Stimulated activated CD4-positive, alpha-beta T cell treated with anti-CD3 and anti-CD28 coated beads, Interleukin-1b, Interleukin-23, amount 100 ng/mL, for 24 hours (primary cell): ENCODE data around the gene SAA2.
"Not testable (repeated sequence)": the region's sequence is repeated elsewhere in the genome, so short reads cannot be mapped to it uniquely, and the experiment has no call there.

Experiments
- DNase-seq, 4 experiments: peaks; one replicate each; pipeline ENCODE4 v3.0.0-alpha.2; 2020; ENCODE audit warnings: low read depth in 4 of 4, low spot score in 1 of 4

Gene SAA2

GRCh38 chr11:18248561-18248960 lies at the start of gene SAA2:
Gene SAA2 (minus strand): TSS chr11:18248668. CDS start chr11:18248011, 657 bp downstream.
- no peak for DNase-seq

GRCh38 chr11:18295316-18295715 lies 46.8 kb upstream of the SAA2 start:
- no peak for DNase-seq

DNA sequence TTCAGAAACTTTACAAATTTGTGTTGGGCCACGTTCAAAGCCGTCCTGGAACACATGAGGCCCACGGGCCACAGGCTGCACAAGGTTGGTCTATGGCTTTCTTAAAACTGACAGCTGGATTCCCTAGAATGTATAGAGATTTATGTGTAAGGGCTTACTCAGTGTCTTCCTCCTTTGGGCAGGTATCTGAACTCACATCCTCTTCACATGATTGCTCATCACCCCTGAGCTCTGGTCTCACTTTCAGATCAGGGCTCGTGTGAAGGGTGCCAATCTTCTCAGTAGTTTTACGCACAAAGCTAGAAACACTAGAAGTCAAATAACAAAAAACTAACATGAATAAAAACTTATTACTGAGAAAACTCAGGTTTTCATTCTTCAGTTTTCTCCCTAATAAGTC lies 46.4 kb upstream of the SAA2 start:
- DNase-seq: no peak

- no peak for DNase-seq
These were observed 40.4 kb upstream of the SAA2 start for GRCh38 chr11:18288911-18289310.

DNA sequence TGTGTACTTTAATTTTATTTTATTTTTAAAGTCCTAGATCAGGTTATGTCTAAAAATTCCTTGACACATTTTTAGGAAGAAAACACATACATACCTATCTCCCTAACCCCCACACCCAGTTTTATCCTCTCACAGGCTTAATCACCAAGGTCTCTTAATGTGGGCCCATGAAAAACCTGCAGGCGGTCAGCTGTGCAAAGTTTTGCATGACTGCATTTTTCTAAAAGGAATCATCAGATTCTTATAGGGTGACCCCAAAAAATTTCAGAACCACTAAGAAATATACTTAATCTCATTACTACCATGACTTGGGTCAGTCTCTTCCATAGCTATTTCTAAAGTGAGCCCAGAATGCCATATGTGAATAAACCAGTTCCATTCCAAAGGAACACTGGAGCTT lies 37.4 kb upstream of the SAA2 start:
- DNase-seq: no peak

- DNase-seq: no peak
These were observed 34.2 kb upstream of the SAA2 start for GRCh38 chr11:18282626-18283025.

GRCh38 chr11:18280438-18281045 lies 32.1 kb upstream of the SAA2 start:
- DNase-seq: no peak

DNA sequence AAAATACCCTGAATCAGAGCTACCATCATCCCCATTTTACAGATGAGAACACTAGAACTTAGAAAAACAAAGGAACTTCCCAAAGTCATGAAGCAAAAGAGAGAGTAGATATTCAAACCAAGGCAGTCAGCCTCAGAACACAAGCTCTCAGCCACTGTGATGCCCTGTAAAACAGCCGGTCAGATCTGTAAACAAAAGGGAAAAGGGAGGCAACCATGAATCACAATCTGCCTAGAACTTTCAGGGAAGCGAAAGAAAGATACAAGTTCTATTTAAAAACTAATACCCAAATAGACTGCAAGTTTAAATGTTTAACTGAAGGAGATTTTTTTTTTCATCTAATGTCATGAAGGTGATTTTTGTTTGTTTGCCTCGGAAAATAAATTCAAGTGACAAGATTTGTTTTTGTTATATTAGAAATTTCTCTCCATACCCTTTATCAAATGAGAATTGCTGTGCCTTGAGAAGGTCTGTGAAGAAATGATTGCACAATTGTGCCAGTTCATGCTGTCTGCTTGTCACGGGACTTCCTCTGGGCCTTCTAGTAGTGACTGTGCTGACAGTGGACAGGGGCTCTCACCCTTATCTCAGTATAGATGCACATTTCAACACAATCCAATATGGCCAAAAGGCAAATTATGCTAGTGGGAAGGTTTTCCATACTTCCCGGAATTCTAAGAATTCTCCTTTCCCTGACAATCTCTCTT lies 29.2 kb upstream of the SAA2 start:
- DNase-seq: no peak

- no peak for DNase-seq
These were observed 22.7 kb upstream of the SAA2 start for GRCh38 chr11:18271206-18271605.

DNA sequence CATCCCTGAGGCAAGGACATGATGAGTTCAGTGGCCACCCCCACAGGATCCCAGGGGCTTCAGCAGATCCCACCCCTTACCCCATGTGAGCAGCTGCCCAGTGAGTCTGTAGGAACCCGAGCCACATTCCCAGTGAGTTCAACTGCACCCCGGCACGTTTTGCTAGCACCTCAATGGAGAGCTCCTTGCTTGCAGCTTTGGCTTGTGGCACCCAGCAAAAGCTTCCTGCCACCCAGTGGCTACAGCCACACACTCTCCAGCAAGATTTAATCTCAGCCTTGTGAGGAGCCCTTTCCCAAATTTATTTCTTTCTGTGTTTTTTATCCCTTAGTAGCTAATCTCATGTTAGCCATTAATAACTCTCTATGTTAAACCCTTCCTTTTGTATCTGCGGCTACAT lies 21.6 kb upstream of the SAA2 start:
- no peak for DNase-seq

DNA sequence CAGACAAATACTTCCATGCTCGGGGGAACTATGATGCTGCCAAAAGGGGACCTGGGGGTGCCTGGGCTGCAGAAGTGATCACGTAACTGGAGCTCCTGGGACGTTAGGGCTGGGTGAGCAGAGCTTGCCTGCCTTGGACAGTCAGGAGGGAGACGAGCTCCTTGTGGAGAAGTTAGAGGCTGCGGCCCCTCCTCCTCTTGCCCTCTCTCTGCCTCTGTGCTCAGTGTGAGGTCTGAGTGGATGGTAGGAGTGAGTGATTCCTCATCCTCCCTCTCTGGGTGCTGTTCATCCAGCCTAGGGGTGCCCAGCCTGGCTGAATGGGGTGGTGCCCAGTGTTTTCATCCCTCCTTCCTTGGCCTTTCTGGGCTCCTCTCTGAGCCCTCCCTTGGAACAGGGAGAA lies 20.8 kb upstream of the SAA2 start:
- not testable (repeated sequence) for DNase-seq

DNA sequence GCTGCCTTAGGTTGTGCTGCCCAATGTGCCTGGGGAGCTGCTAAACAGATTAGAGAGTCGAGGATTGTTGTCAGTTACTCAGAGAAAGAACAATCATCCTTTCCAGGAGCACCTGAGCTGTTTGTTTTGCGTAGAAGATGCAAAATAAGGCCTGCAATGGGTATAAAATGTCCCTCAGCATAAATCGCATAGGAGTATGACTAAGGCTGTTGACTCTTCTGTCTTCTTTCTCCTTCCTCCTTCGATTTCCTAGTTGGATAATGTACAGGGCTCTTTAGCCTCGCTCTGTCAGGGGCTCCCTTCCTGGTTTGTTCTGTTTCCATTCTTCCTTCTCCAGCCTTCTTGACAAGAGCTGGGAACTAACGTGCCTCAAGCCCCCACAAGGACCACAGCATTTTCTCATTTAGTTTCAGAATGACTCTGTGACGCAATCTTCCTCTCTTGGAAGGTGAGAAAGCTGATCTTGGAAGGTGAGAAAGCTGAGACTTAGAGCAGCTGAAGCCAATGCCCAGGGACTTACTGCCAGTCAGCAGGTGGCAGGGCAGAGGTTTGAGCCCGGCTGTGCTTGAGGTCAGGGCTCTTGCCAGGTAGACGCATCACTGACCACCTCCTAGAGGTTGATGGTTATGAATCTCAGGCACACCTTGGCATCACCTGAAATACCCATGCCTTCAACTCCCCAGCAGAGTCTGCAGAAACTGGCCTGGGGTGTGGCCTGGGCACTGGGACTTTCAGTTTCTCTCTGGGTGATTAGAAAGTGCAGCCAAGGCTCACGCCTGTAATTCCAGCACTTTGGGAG lies 19.1 kb upstream of the SAA2 start:
- not testable (repeated sequence) for DNase-seq

DNA sequence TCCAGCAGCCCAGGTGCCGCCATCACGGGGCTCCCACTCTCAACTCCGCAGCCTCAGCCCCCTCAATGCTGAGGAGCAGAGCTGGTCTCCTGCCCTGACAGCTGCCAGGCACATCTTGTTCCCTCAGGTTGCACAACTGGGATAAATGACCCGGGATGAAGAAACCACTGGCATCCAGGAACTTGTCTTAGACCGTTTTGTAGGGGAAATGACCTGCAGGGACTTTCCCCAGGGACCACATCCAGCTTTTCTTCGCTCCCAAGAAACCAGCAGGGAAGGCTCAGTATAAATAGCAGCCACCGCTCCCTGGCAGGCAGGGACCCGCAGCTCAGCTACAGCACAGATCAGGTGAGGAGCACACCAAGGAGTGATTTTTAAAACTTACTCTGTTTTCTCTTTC lies 17.5 kb upstream of the SAA2 start, which contains the start of gene SAA1:
Gene SAA1, plus strand, starts transcription at position 316 of the 400 bp plus-strand sequence. CDS start 624 bp downstream, outside the sequence.
- DNase-seq: no peak

GRCh38 chr11:18264677-18265555 lies 16.4 kb upstream of the SAA2 start:
- no peak for DNase-seq

DNA sequence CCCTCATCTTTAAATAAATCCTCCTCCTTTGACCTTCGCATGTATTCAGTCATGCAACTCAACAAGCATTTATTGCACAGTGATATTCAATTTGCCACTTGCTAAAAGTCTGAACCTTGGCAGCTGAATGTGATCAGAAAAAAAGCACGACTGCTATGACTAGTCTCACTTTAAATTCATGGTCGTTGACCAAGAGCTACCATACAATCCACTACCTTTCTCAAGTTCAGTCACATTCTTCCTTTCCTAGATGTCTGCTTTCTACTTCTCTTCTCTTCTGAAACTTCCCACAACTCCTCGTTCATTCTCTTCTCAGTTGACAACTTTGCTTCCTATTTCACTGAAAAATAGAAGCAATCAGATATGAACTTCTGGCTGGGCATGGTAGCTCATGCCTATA lies 15.6 kb upstream of the SAA2 start:
- DNase-seq: no peak

GRCh38 chr11:18262681-18263350 lies 14.3 kb upstream of the SAA2 start:
- DNase-seq: not testable (repeated sequence)

- DNase-seq: no peak
These were observed 13.3 kb upstream of the SAA2 start for GRCh38 chr11:18261721-18262120.

GRCh38 chr11:18259259-18259658 lies 10.8 kb upstream of the SAA2 start:
- DNase-seq: no peak

GRCh38 chr11:18254781-18255361 lies 6.4 kb upstream of the SAA2 start:
- no peak for DNase-seq

DNA sequence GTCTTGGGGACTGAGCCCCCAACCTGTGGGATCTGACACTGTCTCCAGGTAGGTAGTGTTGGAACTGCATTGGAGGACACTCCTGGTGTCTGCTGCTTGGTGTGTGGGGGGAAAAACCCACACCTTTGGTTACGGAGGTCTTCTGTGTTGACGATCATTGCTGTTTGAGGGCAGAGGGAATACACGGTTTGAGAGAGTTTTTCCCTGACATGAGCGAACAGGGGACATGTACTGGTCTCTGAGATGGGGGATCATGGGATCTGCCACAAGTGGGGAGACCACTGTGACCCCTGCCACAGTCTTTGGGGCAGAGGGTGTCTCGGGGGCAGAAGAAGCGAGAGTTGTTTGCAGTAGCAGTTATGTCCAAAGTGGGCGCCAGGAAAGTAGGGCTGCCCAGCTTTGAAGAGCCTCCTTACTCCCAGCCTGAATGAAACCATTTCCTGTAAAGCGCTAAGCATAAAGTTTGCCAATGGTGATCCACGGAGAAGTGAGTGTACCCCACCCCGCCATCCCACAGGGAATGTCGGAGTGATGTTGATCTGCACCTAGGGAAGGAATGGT lies 5.4 kb upstream of the SAA2 start:
- no peak for DNase-seq
